Suprapubic skin (tissue), 4 donors: ENCODE results near the gene AGAP1. TPM values are rescaled to one million over a fixed set of nuclear protein-coding genes. Genes with fewer than 3 reads are reported as not detected.

Source experiments
- DNase-seq, 2 donors: peaks; one replicate each; pipeline ENCODE4 v3.0.0-alpha.2; 2019; ENCODE audit warnings: low spot score in 2 of 2
- H3K27ac ChIP-seq: fragments of 200-600 bp; sonication (generic); one replicate; pipeline ENCODE4 v1.5.1; 2019
- H3K27me3 ChIP-seq: fragments of 200-600 bp; sonication (generic); one replicate; pipeline ENCODE4 v1.5.1; 2019
- H3K36me3 ChIP-seq: fragments of 200-600 bp; sonication (generic); one replicate; pipeline ENCODE4 v1.5.1; 2019
- H3K4me1 ChIP-seq: fragments of 200-600 bp; sonication (generic); one replicate; pipeline ENCODE4 v1.5.1; 2019
- H3K4me3 ChIP-seq: fragments of 200-600 bp; sonication (generic); one replicate; pipeline ENCODE4 v1.5.1; 2019; ENCODE audit warnings: mild to moderate bottlenecking
- H3K9me3 ChIP-seq: fragments of 200-600 bp; sonication (generic); one replicate; pipeline ENCODE4 v1.5.1; 2019
- CTCF ChIP-seq, 2 donors: fragments of 200-600 bp in 1 of 2; fragments of 450-650 bp in 1 of 2; sonication (generic) in 1 of 2; IDR thresholded peaks; one replicate each; pipeline ENCODE4 v1.5.1; 2016 to 2019; ENCODE audit warnings: antibody characterized with exemption in 2 of 2, mild to moderate bottlenecking in 1 of 2, moderate library complexity in 1 of 2
- EP300 ChIP-seq: sonication (generic); formaldehyde crosslinking; IDR thresholded peaks from one replicate; pipeline ENCODE4 v1.6.1; 2017; ENCODE audit warnings: antibody characterized with exemption
- POLR2A ChIP-seq, 2 donors: fragments of 450-650 bp; IDR thresholded peaks; one replicate each; pipeline ENCODE4 v1.6.1; 2017; ENCODE audit warnings: antibody characterized with exemption in 2 of 2, mild to moderate bottlenecking in 2 of 2, moderate library complexity in 2 of 2
- POLR2AphosphoS5 ChIP-seq, 3 donors: sonication (generic); formaldehyde crosslinking; IDR thresholded peaks; one replicate each; pipeline ENCODE4 v1.6.1; 2017; ENCODE audit warnings: antibody characterized with exemption in 3 of 3
- WGBS: methylation state at CpG from one replicate; pipeline ENCODE4 v1.1.5; 2018; 5-methylcytosine and 5-hydroxymethylcytosine counted together
- total RNA-seq, 4 donors: library from RNA; depleted of rRNA; stranded (reverse); fragments of >200 nt; gene quantifications; one replicate each; pipeline ENCODE4 v1.1.0, GENCODE V29; 2016

AGAP1 gene
- total RNA-seq, 4 donors from 2014 or later = 14.1 to 30.7 (median 19.4) TPM

DNA sequence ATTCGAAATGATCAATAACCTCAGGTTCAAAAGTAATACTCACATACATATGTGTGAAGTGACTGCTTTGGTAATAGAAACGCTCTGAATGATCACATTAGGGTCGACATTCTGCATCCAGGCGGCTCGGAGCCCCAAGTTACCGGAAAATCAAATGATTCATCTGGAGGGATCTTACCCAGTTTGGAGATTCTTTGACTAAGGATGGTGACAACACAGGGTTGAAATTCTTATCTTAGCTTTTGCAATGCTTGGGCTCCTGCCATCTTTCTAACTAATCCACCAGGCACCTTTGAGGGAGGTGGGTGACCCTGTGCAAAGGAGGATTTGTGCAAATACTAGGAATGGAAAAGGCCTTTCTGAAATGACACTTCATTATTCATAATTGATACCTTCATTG lies 663.5 kb downstream of the AGAP1 start:
- peaks cover 9% of the 10 kb centered on the region for H3K4me1 ChIP-seq
- WGBS = 89% methylated on average over 6 of the region's 6 CpGs
- DNase-seq = no peak
- peaks cover 55% of the 10 kb centered on the region for H3K27me3 ChIP-seq
- H3K4me3 ChIP-seq = no peak overlapping the region
- no peak overlapping the region for H3K27ac ChIP-seq
- H3K36me3 ChIP-seq = no peaks in the 10 kb centered on the region
- H3K9me3 ChIP-seq = no peaks in the 10 kb centered on the region
- no peak for TF ChIP-seq POLR2A (IDR thresholded peaks at IDR 0.05)
- TF ChIP-seq EP300 = no peak
- TF ChIP-seq POLR2AphosphoS5 (IDR thresholded peaks at IDR 0.05) = no peak
- TF ChIP-seq CTCF (IDR thresholded peaks at IDR 0.05) = no peak

DNA sequence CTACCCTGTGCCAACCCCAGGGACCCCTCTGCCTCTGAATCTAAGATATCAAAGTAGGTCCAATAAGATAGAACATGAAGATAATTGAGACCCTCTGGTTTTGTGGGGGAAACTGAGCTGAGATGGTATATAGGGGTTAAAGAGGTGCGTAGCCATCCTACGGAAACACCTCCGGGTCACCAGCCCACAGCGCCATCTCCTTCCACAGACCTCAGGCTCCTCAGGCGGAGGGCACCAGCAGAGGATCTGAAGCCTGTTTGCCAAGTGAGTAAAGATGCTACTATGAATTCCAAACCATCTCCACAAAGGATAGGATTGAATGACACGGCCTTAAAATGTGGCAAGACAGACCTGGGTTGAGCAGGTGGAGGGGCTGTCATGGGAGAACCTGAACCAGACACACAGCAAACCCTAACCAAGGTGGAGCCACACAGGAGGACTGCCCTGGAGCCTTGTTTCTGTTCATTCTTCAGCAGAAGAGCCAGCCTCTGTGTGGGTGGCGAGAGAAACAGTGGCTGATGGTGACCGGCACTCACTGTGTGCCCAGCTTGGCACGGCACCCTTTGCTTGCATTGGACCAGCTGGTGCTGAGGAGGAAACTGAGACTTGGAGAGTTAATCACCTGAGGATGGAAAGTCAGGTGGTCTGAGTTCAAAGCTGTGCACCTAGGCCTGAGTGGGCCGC lies 664.1 kb downstream of the AGAP1 start:
- Histone ChIP-seq H3K4me1 (peaks cover 13% of the 10 kb centered on the region), H3K27ac (no peak overlapping the region), H3K4me3 (no peak overlapping the region), H3K27me3 (peaks cover 61% of the 10 kb centered on the region), H3K36me3 (no peaks in the 10 kb centered on the region), H3K9me3 (no peaks in the 10 kb centered on the region)
- 93% methylated on average over 8 of the region's 10 CpGs for WGBS
- TF ChIP-seq CTCF (IDR thresholded peaks at IDR 0.05) (no peak), POLR2AphosphoS5 (IDR thresholded peaks at IDR 0.05) (no peak), EP300 (no peak)
- no peak for DNase-seq

- no peak for DNase-seq
- H3K27ac ChIP-seq = no peak overlapping the region
- TF ChIP-seq CTCF (IDR thresholded peaks at IDR 0.05) (no peak), POLR2A (IDR thresholded peaks at IDR 0.05) (no peak), POLR2AphosphoS5 (IDR thresholded peaks at IDR 0.05) (no peak), EP300 (no peak)
- no peaks in the 10 kb centered on the region for H3K36me3 ChIP-seq
- H3K4me3 ChIP-seq = no peak overlapping the region
- 52% methylated on average over 16 of the region's 45 CpGs for WGBS
- H3K4me1 ChIP-seq = peaks cover 25% of the 10 kb centered on the region
- peaks cover 73% of the 10 kb centered on the region for H3K27me3 ChIP-seq
- H3K9me3 ChIP-seq = no peaks in the 10 kb centered on the region
These were observed 665.3 kb downstream of the AGAP1 start for GRCh38 chr2:236158969-236159777.

DNA sequence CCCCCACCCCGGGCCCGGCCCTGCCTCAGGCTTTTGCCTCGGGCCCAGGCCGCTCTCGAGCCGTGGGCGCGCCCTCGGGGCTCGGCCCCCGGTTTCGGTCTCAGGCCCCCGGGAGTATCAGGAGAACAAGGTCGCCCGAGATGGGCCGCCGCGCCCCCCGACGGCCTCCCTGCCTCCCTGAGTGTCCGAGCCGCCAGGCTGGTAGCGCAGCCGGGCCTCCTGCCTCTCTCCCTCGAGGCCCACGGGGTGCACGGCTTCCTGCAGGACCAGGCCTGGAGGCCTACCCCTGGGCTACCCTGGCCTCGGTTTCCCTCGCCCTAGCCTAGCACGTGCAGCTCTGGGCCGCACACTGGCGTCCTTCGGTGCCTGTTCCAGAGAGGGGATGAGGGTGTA lies 665.9 kb downstream of the AGAP1 start:
- TF ChIP-seq CTCF (IDR thresholded peaks at IDR 0.05) (no peak), EP300 (no peak), POLR2AphosphoS5 (IDR thresholded peaks at IDR 0.05) (no peak), POLR2A (IDR thresholded peaks at IDR 0.05) (no peak)
- no peaks in the 10 kb centered on the region for H3K36me3 ChIP-seq
- DNase-seq = no peak
- peaks cover 31% of the 10 kb centered on the region for H3K4me1 ChIP-seq
- H3K27ac ChIP-seq = no peak overlapping the region
- WGBS = 20% methylated on average over 21 of the region's 33 CpGs
- H3K27me3 ChIP-seq = peaks cover 79% of the 10 kb centered on the region
- no peaks in the 10 kb centered on the region for H3K9me3 ChIP-seq
- no peak overlapping the region for H3K4me3 ChIP-seq

GRCh38 chr2:236160366-236161081 lies 666.7 kb downstream of the AGAP1 start:
- 46% methylated on average over 7 of the region's 22 CpGs for WGBS
- no peaks in the 10 kb centered on the region for H3K36me3 ChIP-seq
- H3K9me3 ChIP-seq = no peaks in the 10 kb centered on the region
- no peak overlapping the region for H3K27ac ChIP-seq
- peaks cover 36% of the 10 kb centered on the region for H3K4me1 ChIP-seq
- peaks cover 84% of the 10 kb centered on the region for H3K27me3 ChIP-seq
- TF ChIP-seq POLR2A (IDR thresholded peaks at IDR 0.05) (no peak), EP300 (no peak), POLR2AphosphoS5 (IDR thresholded peaks at IDR 0.05) (no peak), CTCF (IDR thresholded peaks at IDR 0.05) (no peak)
- DNase-seq = no peak
- H3K4me3 ChIP-seq = no peak overlapping the region
